HG03135 (cell line): ENCODE results near the gene CFAP43.

Source experiments
- ATAC-seq: cut with Tn5 transposase; IDR thresholded peaks from one replicate; pipeline ENCODE4 v1.9.1; 2021; ENCODE audit warnings: mild to moderate bottlenecking, moderate library complexity; ENCODE audit not compliant: unreplicated experiment

CFAP43 gene

GRCh38 chr10:104231784-104232612 lies at the start of gene CFAP43:
TSS of gene CFAP43 (minus strand) at chr10:104232364. CDS start at chr10:104232246, 118 bp downstream.
- peak; percentile 100 for ATAC-seq

- no peak for ATAC-seq
These were observed 49.5 kb upstream of the CFAP43 start for GRCh38 chr10:104281694-104282093.

- no peak for ATAC-seq
These were observed 47.5 kb upstream of the CFAP43 start for GRCh38 chr10:104279550-104280259.

GRCh38 chr10:104277785-104278184 lies 45.6 kb upstream of the CFAP43 start:
- ATAC-seq: no peak

- no peak for ATAC-seq
These were observed 44.0 kb upstream of the CFAP43 start for GRCh38 chr10:104276192-104276591.

GRCh38 chr10:104274762-104275721 lies 42.9 kb upstream of the CFAP43 start:
- no peak for ATAC-seq

GRCh38 chr10:104273899-104274575 lies 41.9 kb upstream of the CFAP43 start:
- ATAC-seq: no peak

- no peak for ATAC-seq
These were observed 41.1 kb upstream of the CFAP43 start for GRCh38 chr10:104273286-104273685.

- ATAC-seq: peak; percentile 99
These were observed 36.8 kb upstream of the CFAP43 start, which contains the start of gene GSTO2 for GRCh38 chr10:104268713-104269645. TSS of gene GSTO2 (plus strand) at chr10:104269184. CDS start at chr10:104274916, 5,732 bp downstream.

GRCh38 chr10:104268405-104268712 lies 36.2 kb upstream of the CFAP43 start:
- no peak for ATAC-seq

- ATAC-seq: no peak
These were observed 35.7 kb upstream of the CFAP43 start for GRCh38 chr10:104267721-104268404.

- ATAC-seq: no peak
These were observed 32.6 kb upstream of the CFAP43 start for GRCh38 chr10:104264783-104265182.

- ATAC-seq: no peak
These were observed 29.9 kb upstream of the CFAP43 start for GRCh38 chr10:104262055-104262454.

- ATAC-seq: no peak
These were observed 28.6 kb upstream of the CFAP43 start for GRCh38 chr10:104260775-104261115.

- no peak for ATAC-seq
These were observed 28.0 kb upstream of the CFAP43 start for GRCh38 chr10:104259999-104260774.

GRCh38 chr10:104259456-104259855 lies 27.3 kb upstream of the CFAP43 start:
- no peak for ATAC-seq

GRCh38 chr10:104258209-104258608 lies 26.0 kb upstream of the CFAP43 start:
- ATAC-seq: no peak

GRCh38 chr10:104257235-104257634 lies 25.1 kb upstream of the CFAP43 start:
- ATAC-seq: no peak
